Aorta (tissue), 5 donors: Measurements from ENCODE around the gene JPH2. TPM values are rescaled to one million over a fixed set of nuclear protein-coding genes. Genes with fewer than 3 reads are reported as not detected.
A peak's percentile ranks its signal among the peaks of the same experiment; 100 is the strongest.
"Not testable (repeated sequence)": the region's sequence is repeated elsewhere in the genome, so short reads cannot be mapped to it uniquely, and the experiment has no call there.

Source experiments
- ATAC-seq: fragments of 200-7000 bp; cut with Tn5 transposase; one replicate; pipeline ENCODE4 v1.9.1; 2022; ENCODE audit warnings: moderate library complexity; ENCODE audit not compliant: low FRiP score
- DNase-seq, 2 donors: peaks; one replicate each; pipeline ENCODE4 v3.0.0-alpha.2; 2020
- H3K27ac ChIP-seq, 2 donors: one replicate each; pipeline ENCODE4 v1.5.1; 2013; ENCODE audit warnings: low read length in 2 of 2, mild to moderate bottlenecking in 2 of 2, moderate library complexity in 2 of 2, control low read depth in 1 of 2, inconsistent platforms in 1 of 2, low read depth in 1 of 2
- H3K27me3 ChIP-seq, 2 donors: one replicate each; pipeline ENCODE4 v1.6.1; 2013; ENCODE audit warnings: control low read depth in 1 of 2, low read length in 1 of 2, mild to moderate bottlenecking in 1 of 2, moderate library complexity in 1 of 2; ENCODE audit not compliant: insufficient read depth in 2 of 2, control insufficient read depth in 1 of 2
- H3K36me3 ChIP-seq, 2 donors: one replicate each; pipeline ENCODE4 v1.6.1; 2013; ENCODE audit warnings: control low read depth in 1 of 2, low read length in 1 of 2, mild to moderate bottlenecking in 1 of 2; ENCODE audit not compliant: insufficient read depth in 2 of 2, control insufficient read depth in 1 of 2
- H3K4me1 ChIP-seq, 2 donors: one replicate each; pipeline ENCODE4 v1.6.1; 2013; ENCODE audit warnings: low read length in 2 of 2, control low read depth in 1 of 2, mild to moderate bottlenecking in 1 of 2, moderate library complexity in 1 of 2; ENCODE audit not compliant: insufficient read depth in 2 of 2, control insufficient read depth in 1 of 2
- H3K4me3 ChIP-seq, 2 donors: one replicate each; pipeline ENCODE4 v1.5.1; 2013; ENCODE audit warnings: low read length in 2 of 2, control low read depth in 1 of 2, mild to moderate bottlenecking in 1 of 2
- H3K9me3 ChIP-seq: one replicate; pipeline ENCODE4 v1.6.1; 2013; ENCODE audit warnings: mild to moderate bottlenecking, low read length; ENCODE audit not compliant: control insufficient read depth
- WGBS, 2 donors: extraction: QIAGEN DNeasy Blood & Tissue Kit; methylation state at CpG; one replicate each; pipeline ENCODE4 v1.1.7; 2013; 5-methylcytosine and 5-hydroxymethylcytosine counted together
- intact Hi-C, 2 donors: fragments of 100-400 bp; cut with DNase I; formaldehyde crosslinking; loops; one replicate each; pipeline versions ENCODE4 v1.14.2 to v1.15.0; 2022
- polyA plus RNA-seq, 2 donors: library from polyadenylated mRNA; stranded (reverse); fragments of 200-250 nt; gene quantifications; one replicate each; pipeline ENCODE4 v1.2.3, GENCODE V29; 2013
- total RNA-seq, 2 donors: library from RNA; stranded (reverse); fragmentation: NEBNext Ultra II Directional; extraction: Animal tissue kit (Norgen Biotek cat#: 25700); gene quantifications; one replicate each; pipeline ENCODE4 v1.2.1, GENCODE V29; 2021
- donor health status: healthy with polysubstance abuse.
- donor health status: Bipolar disorder and iron deficiency.
- donor health status: DM: no; HTN: no; CAD: no.
- donor health status: DM: no; HTN: no; CAD: no.
- donor health status: DM: yes; HTN: yes; CAD: no.

JPH2 gene
- total and polyA plus RNA-seq, 4 donors = 12.8 to 140 (median 41.4) TPM

GRCh38 chr20:44200371-44200770, 13.4 kb upstream of the JPH2 start:
- no peak overlapping the region for H3K27ac ChIP-seq
- H3K27me3 ChIP-seq = no peaks in the 10 kb centered on the region
- ATAC-seq (no peak), DNase-seq (no peak)
- intact Hi-C loops = loop anchor here (10.0 kb wide), 2 partner anchors 446 to 606 kb away; partner anchors contain the start of gene IFT52 (in 1 of the 2)
- H3K36me3 ChIP-seq = peaks cover 5 to 8% of the 10 kb centered on the region in 2 donors
- WGBS, 2 donors = 34 to 43% methylated on average over 4 of the region's 4 CpGs
- no peaks in the 10 kb centered on the region for H3K9me3 ChIP-seq
- no peak overlapping the region for H3K4me3 ChIP-seq
- no peaks in the 10 kb centered on the region for H3K4me1 ChIP-seq

- DNase-seq = no peak
- Histone ChIP-seq H3K27ac (no peak overlapping the region), H3K36me3 (peaks cover 5 to 8% of the 10 kb centered on the region in 2 donors), H3K9me3 (no peaks in the 10 kb centered on the region), H3K4me3 (no peak overlapping the region), H3K27me3 (no peaks in the 10 kb centered on the region), H3K4me1 (no peaks in the 10 kb centered on the region)
- intact Hi-C loops = loop anchor here (10.0 kb wide), 2 partner anchors 445 to 605 kb away; partner anchors contain the start of gene IFT52 (in 1 of the 2)
- 77 to 85% methylated on average over 4 of the region's 4 CpGs for WGBS, 2 donors
- ATAC-seq = no peak
Observed at GRCh38 chr20:44199877-44200276, 12.9 kb upstream of the JPH2 start.

GRCh38 chr20:44198872-44199271, 11.9 kb upstream of the JPH2 start:
- Histone ChIP-seq H3K4me1 (no peaks in the 10 kb centered on the region), H3K4me3 (no peak overlapping the region), H3K36me3 (peaks cover 5 to 8% of the 10 kb centered on the region in 2 donors), H3K27me3 (no peaks in the 10 kb centered on the region), H3K27ac (no peak overlapping the region), H3K9me3 (no peaks in the 10 kb centered on the region)
- WGBS, 2 donors = 90 to 93% methylated on average over 4 of the region's 4 CpGs
- ATAC-seq (no peak), DNase-seq (no peak)
- intact Hi-C loops = no loop called here

- Histone ChIP-seq H3K9me3 (no peaks in the 10 kb centered on the region), H3K36me3 (peaks cover 5 to 8% of the 10 kb centered on the region in 2 donors), H3K27me3 (no peaks in the 10 kb centered on the region), H3K4me1 (no peaks in the 10 kb centered on the region), H3K27ac (no peak overlapping the region), H3K4me3 (no peak overlapping the region)
- DNase-seq (no peak), ATAC-seq (no peak)
- WGBS, 2 donors = 60 to 62% methylated on average over 3 of the region's 3 CpGs
- intact Hi-C loops = no loop called here
Observed at GRCh38 chr20:44196271-44196670, 9.3 kb upstream of the JPH2 start.

- WGBS, 2 donors = 93 to 95% methylated on average over 1 of the region's 1 CpG
- DNase-seq (no peak), ATAC-seq (no peak)
- H3K4me1 ChIP-seq = no peaks in the 10 kb centered on the region
- H3K4me3 ChIP-seq = no peak overlapping the region
- H3K36me3 ChIP-seq = peaks cover 5 to 8% of the 10 kb centered on the region in 2 donors
- H3K9me3 ChIP-seq = no peaks in the 10 kb centered on the region
- no peak overlapping the region for H3K27ac ChIP-seq
- no peaks in the 10 kb centered on the region for H3K27me3 ChIP-seq
- intact Hi-C loops = no loop called here
Observed at GRCh38 chr20:44195605-44196004, 8.6 kb upstream of the JPH2 start.

- Histone ChIP-seq H3K9me3 (no peaks in the 10 kb centered on the region), H3K36me3 (peaks cover 3 to 8% of the 10 kb centered on the region in 2 donors), H3K27ac (no peak overlapping the region), H3K27me3 (no peaks in the 10 kb centered on the region), H3K4me1 (no peaks in the 10 kb centered on the region), H3K4me3 (no peak overlapping the region)
- intact Hi-C loops = no loop called here
- DNase-seq = no peak
- WGBS, 2 donors = 67 to 73% methylated on average over 2 of the region's 2 CpGs
- ATAC-seq = no peak
Observed at GRCh38 chr20:44193801-44194200, 6.8 kb upstream of the JPH2 start.

GRCh38 chr20:44191640-44192039, 4.7 kb upstream of the JPH2 start:
- H3K27ac ChIP-seq, H3K4me1 ChIP-seq, H3K27me3 ChIP-seq, H3K9me3 ChIP-seq, intact Hi-C loops, H3K4me3 ChIP-seq, ATAC-seq, H3K36me3 ChIP-seq, DNase-seq: not testable (repeated sequence)
- WGBS, 2 donors = 88 to 92% methylated on average over 5 of the region's 5 CpGs

- H3K27ac ChIP-seq = not testable (repeated sequence)
- intact Hi-C loops = loop anchor here (1.0 kb wide), 1 partner anchor 74 kb away; no protein-coding TSS in a partner anchor
Observed at GRCh38 chr20:44190197-44190852, 3.3 kb upstream of the JPH2 start.

GRCh38 chr20:44188752-44189151, 1.8 kb upstream of the JPH2 start:
- H3K36me3 ChIP-seq = no peaks in the 10 kb centered on the region
- no peaks in the 10 kb centered on the region for H3K27me3 ChIP-seq
- peak in 1 of 2 donors; percentile 40 for DNase-seq
- no peaks in the 10 kb centered on the region for H3K9me3 ChIP-seq
- WGBS, 2 donors = 57 to 65% methylated on average over 6 of the region's 6 CpGs
- ATAC-seq = no peak
- H3K4me3 ChIP-seq = no peak overlapping the region
- peaks cover 0 to 4% of the 10 kb centered on the region in 2 donors for H3K4me1 ChIP-seq
- intact Hi-C loops = loop anchor here in 1 of 2 donors (5.0 to 10.0 kb wide), 3 partner anchors 36 to 1646 kb away; partner anchors contain the start of gene SNX21
- H3K27ac ChIP-seq = peak overlapping the region in 1 of 2 donors; percentile 63

More at GRCh38 chr20:44190197-44190852, 3.3 kb upstream of the JPH2 start:
- H3K36me3 ChIP-seq, H3K27me3 ChIP-seq, H3K9me3 ChIP-seq, ATAC-seq, H3K4me1 ChIP-seq, H3K4me3 ChIP-seq, DNase-seq: not testable (repeated sequence)
- WGBS, 2 donors = 19 to 22% methylated on average over 15 of the region's 15 CpGs
